ENCODE results near the gene SDC1. TPM values are rescaled to one million over a fixed set of nuclear protein-coding genes. Genes with fewer than 3 reads are reported as not detected.

Gene SDC1
- polyA plus RNA-seq, 3 donors, result not detected

DNA sequence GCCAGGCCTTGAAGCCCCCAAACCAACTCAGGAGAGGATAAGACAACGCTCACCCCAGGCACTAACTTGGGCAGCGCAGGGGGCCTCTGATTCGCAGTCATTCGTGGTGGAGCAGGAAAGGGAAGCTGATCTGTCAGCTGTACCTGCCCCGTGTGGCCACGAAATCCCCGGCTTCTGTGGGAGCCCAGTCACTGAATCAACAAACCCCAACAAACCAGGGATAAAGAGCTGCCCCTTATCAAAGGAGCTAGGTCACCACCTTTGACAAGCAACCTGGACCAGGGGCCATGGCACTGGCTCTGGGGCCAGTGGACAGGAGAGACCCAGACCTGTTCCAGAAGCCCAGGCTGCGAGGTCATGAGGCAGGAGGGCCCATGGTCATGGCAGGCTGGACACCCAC lies 14.5 kb downstream of the SDC1 start:
- peaks cover 0 to 1% (median 0%) of the 10 kb centered on the region in 7 donors for H3K9me3 Mint-ChIP-seq
- no peak overlapping the region for H3K4me2 ChIP-seq (replicated peaks; ENCODE audit: extremely low read depth, low read length, poor library complexity, severe bottlenecking)

GRCh38 chr2:20209373-20210109 lies 15.4 kb downstream of the SDC1 start:
- DNase-seq, result no peak
- no peaks in the 10 kb centered on the region for H3K36me3 ChIP-seq (replicated peaks in 1 of 2; ENCODE audit: control insufficient read depth in 1 of 2, insufficient read depth in 2 of 2, low read length in 2 of 2)
- Mint-ChIP-seq H3K4me1 (peaks cover 5% of the 10 kb centered on the region), H3K27me3 (ENCODE audit: low read depth in 3 of 3) (peaks cover 0 to 4% (median 3%) of the 10 kb centered on the region in 3 donors), H3K27ac (no peak overlapping the region), H3K4me3 (no peak overlapping the region), H3K9me3 (peaks cover 0 to 1% (median 0%) of the 10 kb centered on the region in 7 donors), H3K36me3 (no peaks in the 10 kb centered on the region)
- H3K9ac ChIP-seq (ENCODE audit: insufficient read depth, low read length, poor library complexity, severe bottlenecking), result no peak overlapping the region
- H3K27ac ChIP-seq (ENCODE audit: low read depth in 1 of 2, low read length in 2 of 2), result no peak overlapping the region
- H4K20me1 ChIP-seq (ENCODE audit: insufficient read depth, low read length), result no peaks in the 10 kb centered on the region
- H3K79me2 ChIP-seq (ENCODE audit: insufficient read depth, low read length), result no peaks in the 10 kb centered on the region
- WGBS (ENCODE audit: insufficient coverage), result 93% methylated on average over 14 of the region's 21 CpGs
- no peak overlapping the region for H3K4me3 ChIP-seq (replicated peaks in 1 of 3; ENCODE audit: low read depth in 2 of 3, low read length in 3 of 3)
- no peaks in the 10 kb centered on the region for H3K9me3 ChIP-seq (replicated peaks in 1 of 2; ENCODE audit: control insufficient read depth in 1 of 2, insufficient read depth in 1 of 2, low read length in 2 of 2)
- no peaks in the 10 kb centered on the region for H3K4me1 ChIP-seq (ENCODE audit: control insufficient read depth in 1 of 2, insufficient read depth in 2 of 2, low read length in 2 of 2)
- TF ChIP-seq CTCF (IDR thresholded peaks at IDR 0.05), result no peak
- H3K4me2 ChIP-seq (replicated peaks; ENCODE audit: extremely low read depth, low read length, poor library complexity, severe bottlenecking), result no peak overlapping the region
- H3K27me3 ChIP-seq (ENCODE audit: control insufficient read depth in 2 of 2, insufficient read depth in 2 of 2, low read length in 2 of 2), result no peaks in the 10 kb centered on the region
- intact Hi-C loops (cut with micrococcal nuclease), result no loop called here
- H2AFZ ChIP-seq (ENCODE audit: insufficient read depth, low read depth, low read length, poor library complexity, severe bottlenecking), result no peak overlapping the region

More for the DNA sequence above, 14.5 kb downstream of the SDC1 start:
- Mint-ChIP-seq H3K36me3 (no peaks in the 10 kb centered on the region), H3K27ac (no peak overlapping the region), H3K27me3 (ENCODE audit: low read depth in 3 of 3) (peaks cover 0 to 4% (median 4%) of the 10 kb centered on the region in 3 donors), H3K4me3 (no peak overlapping the region), H3K4me1 (peaks cover 5% of the 10 kb centered on the region)
- no peak overlapping the region for H2AFZ ChIP-seq (ENCODE audit: insufficient read depth, low read depth, low read length, poor library complexity, severe bottlenecking)
- no peak overlapping the region for H3K9ac ChIP-seq (ENCODE audit: insufficient read depth, low read length, poor library complexity, severe bottlenecking)
- no peak overlapping the region for H3K4me3 ChIP-seq (replicated peaks in 1 of 3; ENCODE audit: low read depth in 2 of 3, low read length in 3 of 3)
- no peak overlapping the region for H3K27ac ChIP-seq (ENCODE audit: low read depth in 1 of 2, low read length in 2 of 2)
- no peaks in the 10 kb centered on the region for H3K27me3 ChIP-seq (ENCODE audit: control insufficient read depth in 2 of 2, insufficient read depth in 2 of 2, low read length in 2 of 2)
- H3K36me3 ChIP-seq (replicated peaks in 1 of 2; ENCODE audit: control insufficient read depth in 1 of 2, insufficient read depth in 2 of 2, low read length in 2 of 2), result no peaks in the 10 kb centered on the region
- H4K20me1 ChIP-seq (ENCODE audit: insufficient read depth, low read length), result no peaks in the 10 kb centered on the region
- no peak for DNase-seq
- H3K9me3 ChIP-seq (replicated peaks in 1 of 2; ENCODE audit: control insufficient read depth in 1 of 2, insufficient read depth in 1 of 2, low read length in 2 of 2), result no peaks in the 10 kb centered on the region
- H3K4me1 ChIP-seq (ENCODE audit: control insufficient read depth in 1 of 2, insufficient read depth in 2 of 2, low read length in 2 of 2), result no peaks in the 10 kb centered on the region
- WGBS (ENCODE audit: insufficient coverage), result 20% methylated on average over 6 of the region's 8 CpGs
- intact Hi-C loops (cut with micrococcal nuclease), result no loop called here
- H3K79me2 ChIP-seq (ENCODE audit: insufficient read depth, low read length), result no peaks in the 10 kb centered on the region
- TF ChIP-seq CTCF (IDR thresholded peaks at IDR 0.05), result no peak

All from CD14-positive monocyte (primary cell).